Femur (tissue), 1 donor: Measurements from ENCODE around the gene SLC66A1.

Source experiments
- DNase-seq: peaks from one replicate; pipeline ENCODE4 v3.0.0-alpha.2; 2017

The SLC66A1 gene

GRCh38 chr1:19305880-19306279 lies 6.2 kb upstream of the SLC66A1 start:
- no peak for DNase-seq

- DNase-seq: no peak
These were observed 5.2 kb upstream of the SLC66A1 start for GRCh38 chr1:19306941-19307340.

- no peak for DNase-seq
These were observed 4.2 kb upstream of the SLC66A1 start for GRCh38 chr1:19307794-19308508.

GRCh38 chr1:19308509-19308907 lies 3.6 kb upstream of the SLC66A1 start:
- no peak for DNase-seq

- no peak for DNase-seq
These were observed 2.9 kb upstream of the SLC66A1 start for GRCh38 chr1:19309123-19309813.

GRCh38 chr1:19310061-19310460 lies 2.1 kb upstream of the SLC66A1 start:
- DNase-seq: no peak

GRCh38 chr1:19310720-19311502 lies 1.2 kb upstream of the SLC66A1 start:
- DNase-seq: no peak

- DNase-seq: no peak
These were observed 609 bp upstream of the SLC66A1 start for GRCh38 chr1:19311503-19311930.

DNA sequence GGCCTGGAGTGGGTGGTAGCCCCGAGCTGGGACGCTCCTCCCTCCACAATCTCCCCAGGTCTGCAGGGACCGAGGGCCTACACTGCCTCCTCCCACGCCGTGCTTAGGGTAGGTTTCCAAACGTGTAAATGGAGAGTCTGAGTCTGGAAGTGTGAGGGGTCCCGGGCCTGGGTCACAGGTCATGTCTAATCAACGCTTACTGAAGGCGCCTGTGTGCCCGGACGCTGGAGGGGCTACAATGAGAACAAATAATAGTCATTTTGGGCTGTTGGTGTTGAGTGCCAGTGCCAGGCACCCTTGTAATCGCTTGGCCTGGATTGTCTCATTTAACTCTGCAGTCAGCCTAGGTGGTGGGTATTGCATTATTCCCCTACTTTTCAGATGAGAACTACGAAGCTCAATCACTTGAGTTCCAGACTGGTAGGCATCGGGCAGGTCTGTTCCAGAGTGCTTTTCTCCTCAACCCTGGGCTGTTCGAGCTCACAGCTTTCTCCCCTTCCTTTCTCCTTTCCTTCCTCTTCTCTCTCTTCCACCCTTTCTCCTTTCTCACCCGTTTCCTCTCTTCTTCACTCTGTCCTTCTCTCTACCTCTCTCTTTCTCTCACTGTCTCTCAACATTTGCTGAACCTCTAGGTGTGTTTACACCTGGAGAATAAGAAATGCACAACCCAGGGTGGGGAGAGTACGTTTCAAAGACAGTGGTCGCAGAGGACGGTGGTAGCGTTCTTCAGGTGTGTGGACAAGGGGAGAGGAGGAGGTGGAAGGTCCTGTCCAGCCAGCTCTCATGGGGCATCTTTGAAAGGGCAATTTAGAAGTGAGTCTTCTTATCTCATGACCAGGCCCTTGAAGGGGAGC lies 883 bp downstream of the SLC66A1 start:
- no peak for DNase-seq

DNA sequence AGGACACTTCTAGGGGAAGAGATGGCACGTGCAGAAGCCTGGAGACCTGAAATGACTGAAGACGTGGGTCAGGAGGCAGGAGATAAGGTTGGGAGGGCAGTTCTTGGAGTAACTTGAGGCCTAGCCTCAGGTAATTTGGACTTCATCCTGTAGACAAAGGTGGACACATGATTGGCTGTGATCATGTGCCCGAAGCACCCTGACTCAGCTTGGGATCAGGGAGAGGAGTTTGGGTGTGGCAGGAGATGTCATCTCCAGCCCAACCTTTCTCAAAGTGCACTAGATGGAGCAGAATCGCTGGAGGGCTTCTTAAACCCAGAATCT lies 1.5 kb downstream of the SLC66A1 start:
- no peak for DNase-seq

- DNase-seq: no peak
These were observed 2.1 kb downstream of the SLC66A1 start for GRCh38 chr1:19313961-19314882.

DNA sequence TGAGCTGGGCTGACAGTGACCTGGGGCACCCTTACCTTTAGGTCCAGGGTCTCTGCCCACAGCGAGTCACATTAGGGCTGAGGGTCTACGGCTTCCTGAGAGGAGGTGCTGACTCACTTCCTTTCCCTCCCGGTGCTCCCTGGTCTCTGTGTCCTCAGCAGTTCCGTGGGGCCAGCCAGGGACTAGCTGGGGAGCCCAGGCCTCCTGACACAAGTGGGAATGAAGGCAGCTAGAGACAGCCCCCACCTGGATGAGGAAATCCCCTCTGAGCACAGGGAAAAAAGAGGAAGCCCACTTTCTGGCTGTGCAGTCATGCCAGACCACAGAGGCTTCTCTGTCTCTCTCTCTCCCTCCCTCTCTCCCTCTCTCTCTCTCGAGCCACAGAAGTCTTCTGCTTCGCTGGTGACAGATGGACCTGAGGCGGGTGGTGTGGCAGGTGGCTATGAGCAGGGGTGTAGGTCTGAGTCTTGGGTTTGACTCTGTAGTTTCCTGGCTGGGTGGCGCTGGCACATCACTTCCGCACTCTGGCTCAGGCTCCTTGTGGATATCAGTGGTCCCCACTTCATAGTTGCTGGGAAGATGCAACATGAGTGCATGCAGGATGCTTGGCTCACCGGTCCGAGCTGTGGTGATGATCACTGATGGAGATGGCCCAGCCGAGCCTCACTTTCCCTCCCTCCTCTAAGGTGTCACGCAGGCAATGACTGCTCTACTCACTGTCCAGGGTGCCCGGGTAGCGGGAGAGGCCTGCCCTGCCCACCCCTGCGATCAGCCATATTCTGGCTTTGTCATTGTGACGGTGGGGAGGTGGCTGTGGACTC lies 3.5 kb downstream of the SLC66A1 start:
- DNase-seq: no peak

DNA sequence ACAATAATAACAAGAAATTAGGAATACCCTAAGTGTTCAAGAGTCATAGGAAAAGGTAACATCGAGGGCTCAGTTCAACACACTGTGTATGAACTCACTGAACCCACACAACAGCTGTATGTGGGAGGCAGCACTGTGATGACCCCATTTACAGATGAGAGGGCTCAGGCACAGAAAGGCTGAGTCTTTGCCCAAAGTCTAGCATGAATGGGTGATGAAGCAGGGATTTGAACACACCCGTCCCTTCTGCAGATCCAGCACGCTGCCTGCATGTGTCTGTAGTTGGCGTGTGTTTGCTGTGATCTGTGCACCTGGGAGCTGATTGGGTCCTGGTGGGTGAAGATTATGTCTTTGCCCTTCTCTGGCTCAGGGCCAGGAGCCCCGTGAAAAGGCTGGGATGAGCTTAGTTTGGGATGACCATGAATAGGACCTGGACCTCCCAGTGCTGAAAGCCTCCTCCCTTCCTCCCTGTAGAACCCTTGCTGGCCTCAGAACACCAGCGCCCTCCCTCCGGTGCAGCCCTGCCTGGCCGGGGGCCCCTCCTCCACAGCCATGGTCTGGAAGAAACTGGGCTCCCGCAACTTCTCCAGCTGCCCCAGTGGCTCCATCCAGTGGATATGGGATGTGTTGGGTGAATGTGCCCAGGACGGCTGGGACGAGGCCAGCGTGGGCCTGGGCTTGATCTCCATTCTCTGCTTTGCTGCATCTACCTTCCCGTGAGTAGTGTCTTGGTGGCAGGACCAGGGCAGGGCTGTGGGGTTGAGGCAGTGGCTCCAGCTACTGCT lies 5.2 kb downstream of the SLC66A1 start:
- no peak for DNase-seq

DNA sequence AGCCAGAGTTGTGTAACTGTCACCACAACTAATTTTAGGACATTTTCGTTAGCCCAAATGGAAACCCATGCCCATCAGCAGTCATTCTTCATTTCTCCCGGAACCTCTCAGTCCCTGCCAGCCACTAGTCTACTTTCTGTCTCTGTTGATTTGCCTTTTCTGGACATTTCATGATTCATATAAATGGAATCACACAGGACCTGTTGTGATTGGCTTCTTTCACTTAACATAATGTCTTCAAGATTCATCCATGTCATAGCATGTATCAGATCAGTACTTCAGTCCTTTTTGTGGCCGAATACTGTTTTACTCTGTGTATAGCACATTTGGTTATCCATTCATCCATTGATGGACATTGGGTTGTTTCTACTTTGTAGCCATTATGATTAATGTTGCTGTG lies 7.1 kb downstream of the SLC66A1 start:
- DNase-seq: no peak

- no peak for DNase-seq
These were observed 8.9 kb downstream of the SLC66A1 start for GRCh38 chr1:19321071-19321470.

DNA sequence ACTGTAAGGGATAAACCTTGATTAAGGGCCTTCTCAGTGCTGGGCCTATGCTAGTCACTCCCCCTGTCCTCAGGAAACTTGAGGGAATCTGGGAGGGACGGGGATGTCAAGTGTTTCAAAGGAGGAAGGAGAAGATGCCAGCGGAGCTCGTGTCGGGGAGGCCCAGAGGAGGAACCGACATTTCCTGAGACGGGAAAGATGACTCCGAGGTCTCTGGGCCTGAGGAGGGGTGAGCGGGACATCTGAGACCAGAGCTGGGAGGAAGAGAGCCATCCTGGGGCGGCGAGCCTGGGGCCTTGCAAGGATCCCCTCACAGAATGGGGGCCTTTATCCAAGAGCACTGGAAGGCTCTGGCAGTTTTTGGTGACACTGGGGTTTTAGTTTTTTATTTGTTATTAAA lies 10.4 kb downstream of the SLC66A1 start:
- DNase-seq: peak; percentile 11

DNA sequence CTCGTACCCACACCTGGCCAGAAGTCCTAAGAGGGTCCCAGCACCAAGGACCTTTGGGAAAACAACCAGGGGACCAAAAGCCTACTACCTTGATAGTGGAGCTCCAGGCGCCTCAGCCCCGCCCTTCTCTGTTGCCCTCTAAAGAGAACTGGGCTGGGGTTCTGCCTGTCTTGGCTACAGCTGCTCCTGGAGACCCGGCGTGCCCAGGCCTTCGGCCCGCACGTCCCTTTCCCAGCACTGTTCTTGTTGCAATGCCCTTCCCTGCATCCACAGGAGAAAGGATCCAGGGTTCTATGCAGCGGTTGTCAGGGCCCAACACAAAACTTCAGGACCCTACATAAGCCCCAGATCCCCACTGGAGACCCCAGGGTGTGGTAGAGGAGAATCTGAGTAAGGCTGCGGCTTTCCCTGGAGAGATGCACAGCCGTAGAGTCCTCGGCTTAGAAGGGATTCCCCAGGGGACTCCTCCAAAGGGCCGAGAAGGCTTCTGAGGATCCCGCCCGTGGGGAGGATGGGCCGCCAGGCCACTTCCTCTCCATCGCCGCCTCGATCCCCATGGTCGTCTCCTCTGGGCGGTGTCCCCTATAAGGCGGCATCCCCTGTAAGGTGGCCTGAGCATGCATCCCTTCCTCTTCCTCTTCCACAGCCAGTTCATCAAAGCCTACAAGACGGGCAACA lies 12.0 kb downstream of the SLC66A1 start:
- no peak for DNase-seq

- no peak for DNase-seq
These were observed 12.5 kb downstream of the SLC66A1 start for GRCh38 chr1:19324665-19324990.

DNA sequence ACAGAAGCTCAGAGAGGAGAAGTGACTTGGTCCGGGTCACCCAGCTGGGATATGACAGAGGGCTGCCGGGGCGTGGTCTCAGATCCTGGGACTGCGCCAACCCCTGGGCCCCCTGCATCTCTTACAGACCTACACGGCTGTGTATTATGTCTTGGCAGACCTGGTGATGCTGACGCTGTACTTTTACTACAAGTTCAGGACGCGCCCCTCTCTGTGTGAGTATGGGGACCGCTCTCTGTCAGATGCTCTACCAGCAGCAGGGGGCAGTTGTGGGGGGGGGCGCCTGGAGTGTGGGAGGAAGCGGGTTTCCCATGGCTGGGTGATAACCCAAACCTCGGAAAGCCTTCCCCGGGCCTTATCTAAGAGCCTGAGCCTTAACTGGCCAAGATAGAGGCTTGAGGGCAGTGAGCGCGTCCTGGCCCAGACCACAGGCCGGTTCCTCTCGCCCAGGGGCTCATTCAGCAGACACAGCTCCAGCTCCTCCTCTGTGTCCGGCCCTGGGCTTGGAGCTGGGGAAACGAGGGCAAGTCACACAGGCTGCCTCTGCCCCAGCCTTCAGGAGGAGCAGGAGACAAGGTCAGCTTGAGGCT lies 13.3 kb downstream of the SLC66A1 start:
- no peak for DNase-seq
